GM21423 (cell line): ENCODE data around the gene C3orf62.

Experiments
- ATAC-seq: cut with Tn5 transposase; IDR thresholded peaks from one replicate; pipeline ENCODE4 v1.9.1; 2021; ENCODE audit warnings: mild to moderate bottlenecking, moderate library complexity; ENCODE audit not compliant: unreplicated experiment

Gene C3orf62

GRCh38 chr3:49276475-49277382 lies at the start of gene C3orf62:
Gene C3orf62, minus strand, starts transcription at chr3:49277232. Its CDS starts 360 bp downstream, at chr3:49276872.
- ATAC-seq: peak; percentile 71

- no peak for ATAC-seq
Measured at GRCh38 chr3:49324768-49325167, 47.7 kb upstream of the C3orf62 start.

- no peak for ATAC-seq
Measured at GRCh38 chr3:49316696-49317457, 39.8 kb upstream of the C3orf62 start.

GRCh38 chr3:49313896-49314688 lies 37.1 kb upstream of the C3orf62 start:
- ATAC-seq: no peak

- no peak for ATAC-seq
Measured at GRCh38 chr3:49311283-49311682, 34.3 kb upstream of the C3orf62 start.

- ATAC-seq: no peak
Measured at GRCh38 chr3:49310677-49311076, 33.6 kb upstream of the C3orf62 start.

GRCh38 chr3:49305608-49306007 lies 28.6 kb upstream of the C3orf62 start:
- ATAC-seq: no peak

GRCh38 chr3:49302613-49303012 lies 25.6 kb upstream of the C3orf62 start:
- ATAC-seq: no peak

- ATAC-seq: no peak
Measured at GRCh38 chr3:49300595-49300994, 23.6 kb upstream of the C3orf62 start.

- no peak for ATAC-seq
Measured at GRCh38 chr3:49298511-49298910, 21.5 kb upstream of the C3orf62 start.

GRCh38 chr3:49296781-49297411 lies 19.9 kb upstream of the C3orf62 start:
- no peak for ATAC-seq

- no peak for ATAC-seq
Measured at GRCh38 chr3:49295489-49296058, 18.5 kb upstream of the C3orf62 start.

- ATAC-seq: no peak
Measured at GRCh38 chr3:49294343-49294742, 17.3 kb upstream of the C3orf62 start.

- ATAC-seq: no peak
Measured at GRCh38 chr3:49283997-49284396, 7.0 kb upstream of the C3orf62 start.

GRCh38 chr3:49279376-49279775 lies 2.3 kb upstream of the C3orf62 start:
- no peak for ATAC-seq

- no peak for ATAC-seq
Measured at GRCh38 chr3:49278548-49278947, 1.5 kb upstream of the C3orf62 start.

- ATAC-seq: no peak
Measured at GRCh38 chr3:49277383-49277775, 347 bp upstream of the C3orf62 start.

- no peak for ATAC-seq
Measured at GRCh38 chr3:49273825-49274532, 3.1 kb downstream of the C3orf62 start.

- no peak for ATAC-seq
Measured at GRCh38 chr3:49271047-49271446, 6.0 kb downstream of the C3orf62 start.

GRCh38 chr3:49270156-49270500 lies 6.9 kb downstream of the C3orf62 start:
- no peak for ATAC-seq
